COR-L47 (cell line): ENCODE results near the gene ELFN2.

Experiments
- DNase-seq: peaks from one replicate; lab custom pipeline; 2025; lab: John Stamatoyannopoulos, UW

The ELFN2 gene

DNA sequence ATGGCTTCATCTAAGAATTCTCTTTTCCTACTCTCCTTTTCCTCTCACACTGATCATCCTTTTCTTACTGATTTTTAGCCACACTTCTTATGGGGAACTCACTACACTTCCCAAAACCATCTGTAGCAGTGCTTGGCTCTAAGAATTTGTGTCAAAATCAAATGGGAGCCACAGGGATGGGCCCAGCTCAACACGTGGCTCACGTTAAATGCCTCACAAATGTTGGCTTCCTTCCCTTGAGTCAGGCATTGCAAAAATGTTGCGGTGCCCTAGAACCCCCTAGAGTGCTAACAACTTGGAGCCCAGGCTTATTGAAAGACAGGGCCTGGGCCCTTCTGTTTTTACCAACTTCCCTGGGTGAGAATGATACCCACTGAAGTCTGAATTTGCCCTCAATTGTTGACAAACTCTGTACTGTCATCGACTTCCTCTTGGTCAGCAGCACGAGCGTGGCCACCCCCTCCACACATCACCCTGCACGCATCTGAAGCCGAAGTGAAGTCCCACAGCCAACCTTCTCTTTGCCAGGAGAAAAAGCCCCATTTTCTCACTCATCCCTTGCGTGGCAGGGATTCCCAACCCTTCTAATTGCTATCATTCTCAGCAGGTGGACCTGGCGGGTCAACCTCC lies 69.7 kb downstream of the ELFN2 start:
- no peak for DNase-seq

DNA sequence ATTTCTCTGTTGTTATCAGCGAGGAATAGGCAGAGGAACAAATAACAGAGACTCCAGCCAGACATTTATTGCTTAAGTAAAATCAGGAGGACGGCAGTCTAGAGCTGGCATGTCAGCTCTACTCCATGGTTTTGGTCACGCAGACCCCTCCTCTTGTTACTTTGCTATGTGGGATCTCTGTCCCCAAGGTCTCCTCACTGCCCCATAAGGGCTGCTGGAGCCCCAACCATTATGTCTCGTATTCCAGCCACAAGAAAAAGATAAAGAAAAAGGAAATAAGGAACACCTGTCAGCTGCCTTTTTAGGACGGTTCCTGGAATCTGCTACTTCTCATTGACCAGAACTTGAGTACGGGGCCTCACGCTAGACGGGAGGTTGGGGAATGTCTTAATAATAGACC lies 70.4 kb downstream of the ELFN2 start:
- no peak for DNase-seq

- DNase-seq: no peak
These were observed 72.1 kb downstream of the ELFN2 start for GRCh38 chr22:37355174-37355573.

DNA sequence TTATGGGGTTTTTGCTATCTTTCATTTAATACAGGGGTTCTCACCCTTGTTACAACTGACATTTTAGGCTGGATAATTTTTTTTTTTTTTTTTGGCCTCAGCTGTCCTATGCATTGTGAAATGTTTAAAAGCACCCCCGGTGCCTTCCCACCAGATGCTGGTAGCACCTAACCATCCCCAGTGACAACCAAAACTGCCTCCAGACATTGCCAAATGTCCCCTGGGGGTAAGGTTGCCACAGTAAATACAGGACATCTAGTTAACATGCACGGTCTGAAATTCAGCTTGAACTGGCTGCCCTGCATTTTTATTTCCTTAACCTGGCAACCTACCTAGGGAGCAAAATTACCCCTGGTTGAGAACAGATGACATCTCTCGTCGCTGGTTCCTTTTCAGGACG lies 72.6 kb downstream of the ELFN2 start:
- DNase-seq: no peak

DNA sequence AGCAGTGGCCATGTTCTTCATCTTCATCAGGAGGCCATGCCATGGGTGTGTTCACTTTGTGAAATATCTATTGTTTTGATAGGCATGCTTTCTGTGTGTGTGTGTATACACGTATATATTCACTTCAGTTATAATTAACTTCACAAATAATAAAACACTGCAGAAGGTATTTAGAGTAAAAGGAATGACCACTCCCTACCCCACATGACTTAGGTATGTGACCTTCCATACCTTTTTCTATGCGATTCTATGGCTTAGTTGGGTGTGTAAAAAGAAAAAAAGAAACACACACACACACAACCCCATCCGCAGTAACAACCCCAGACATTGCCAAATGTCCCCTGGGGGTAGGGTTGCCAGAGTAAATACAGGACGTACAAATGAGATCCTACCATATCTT lies 73.0 kb downstream of the ELFN2 start:
- DNase-seq: no peak

GRCh38 chr22:37353839-37354238 lies 73.4 kb downstream of the ELFN2 start:
- DNase-seq: no peak

DNA sequence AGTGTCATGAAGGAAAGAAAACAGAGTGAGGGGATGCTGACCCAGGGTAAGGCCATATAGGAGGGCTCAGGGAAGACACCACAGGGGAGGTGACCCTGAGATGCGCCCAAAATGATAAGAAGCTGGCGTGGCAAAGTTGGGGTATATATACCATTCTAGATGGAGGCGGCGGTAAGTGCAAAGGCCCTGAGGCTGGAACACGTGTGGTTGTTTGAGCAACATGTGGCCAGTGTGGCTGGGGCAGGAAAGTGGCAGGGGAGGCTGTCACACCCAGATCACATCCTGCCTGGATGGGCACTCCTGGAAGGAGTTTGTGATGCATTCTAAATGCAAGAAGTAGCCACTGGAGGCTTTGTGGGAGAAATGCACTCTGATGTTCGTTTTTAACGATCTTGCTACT lies 74.8 kb downstream of the ELFN2 start:
- no peak for DNase-seq

- DNase-seq: no peak
These were observed 76.0 kb downstream of the ELFN2 start for GRCh38 chr22:37351232-37351631.

DNA sequence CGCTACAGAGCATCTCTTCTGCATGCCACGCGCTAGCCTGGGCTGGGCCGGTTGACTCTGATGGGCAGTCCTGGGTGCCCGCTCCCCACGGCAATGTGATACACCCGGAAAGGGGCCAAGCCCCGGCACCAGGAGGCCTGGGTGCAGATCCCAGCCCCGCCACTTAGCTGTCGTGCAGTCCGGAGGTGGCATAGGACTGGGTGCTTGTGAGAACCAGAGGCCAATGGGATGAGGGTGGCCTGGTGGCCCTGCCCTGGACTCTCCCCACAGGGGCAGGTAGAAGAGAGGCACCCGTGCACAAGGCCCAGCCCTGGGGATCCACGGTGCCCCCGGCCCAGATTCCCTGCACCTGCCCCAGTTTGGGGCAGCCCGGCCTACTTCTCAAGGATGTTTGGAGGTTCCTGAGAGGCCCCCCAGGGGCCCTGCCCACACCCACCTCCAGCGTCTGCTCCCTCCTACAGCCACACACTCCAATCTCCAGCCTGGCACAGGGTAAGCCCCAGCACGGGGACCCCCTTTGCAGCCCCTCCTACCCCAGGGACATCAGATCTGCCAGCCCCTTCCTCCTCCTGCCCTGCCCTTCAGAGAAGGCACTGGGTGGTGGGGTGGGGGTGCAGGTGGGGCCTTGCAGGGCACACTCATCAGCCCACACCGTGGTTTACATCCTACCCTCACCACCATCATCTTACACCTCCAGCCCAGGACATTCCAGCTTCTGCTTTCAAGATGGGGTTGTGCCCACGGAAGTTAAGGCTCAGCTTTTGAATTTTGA lies 78.0 kb downstream of the ELFN2 start:
- DNase-seq: no peak

DNA sequence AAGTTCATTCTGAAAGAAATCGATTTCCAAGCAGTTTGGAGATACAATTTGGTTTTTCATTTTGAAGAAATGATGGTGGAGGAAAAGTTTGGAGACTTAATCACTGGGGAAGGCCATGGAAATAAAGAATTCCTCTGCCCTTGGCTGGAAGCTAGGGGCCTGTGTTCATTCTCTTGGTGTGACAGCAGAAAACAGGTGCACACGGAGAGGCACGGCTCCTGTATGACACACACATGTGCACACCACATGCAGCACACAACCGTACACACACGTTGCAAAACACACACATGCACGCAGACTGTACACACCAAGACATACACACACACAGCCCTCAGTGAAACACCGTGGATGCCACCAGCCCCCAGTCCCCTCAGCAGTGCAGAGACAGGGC lies 80.8 kb downstream of the ELFN2 start:
- DNase-seq: no peak

GRCh38 chr22:37345863-37346504 lies 81.3 kb downstream of the ELFN2 start:
- peak; percentile 46 for DNase-seq

- no peak for DNase-seq
These were observed 82.4 kb downstream of the ELFN2 start for GRCh38 chr22:37344735-37345449.

GRCh38 chr22:37343863-37344734 lies 83.2 kb downstream of the ELFN2 start:
- DNase-seq: peak; percentile 52

DNA sequence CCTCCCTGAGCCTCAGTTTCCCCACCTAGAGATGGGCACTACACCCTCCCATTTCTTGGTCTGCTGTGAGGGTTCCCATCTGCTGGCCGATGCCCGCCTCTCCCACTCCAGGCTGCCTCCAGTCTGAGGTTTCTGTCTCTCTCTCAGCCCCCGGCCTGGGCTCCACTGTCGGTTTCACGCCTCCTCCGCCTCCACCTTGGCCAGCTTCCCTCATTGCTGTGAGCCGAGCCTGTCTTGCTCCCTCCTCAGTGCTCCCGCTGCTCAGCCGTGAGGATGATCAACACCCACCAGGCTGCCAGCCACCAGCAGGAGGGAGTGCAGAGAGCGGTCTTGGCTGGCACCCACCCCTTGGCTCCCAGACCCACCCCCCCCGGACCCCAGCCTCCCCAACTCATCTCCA lies 83.9 kb downstream of the ELFN2 start:
- DNase-seq: no peak

- no peak for DNase-seq
These were observed 85.2 kb downstream of the ELFN2 start for GRCh38 chr22:37342065-37342464.

- peak; percentile 89 for DNase-seq
These were observed 86.7 kb downstream of the ELFN2 start for GRCh38 chr22:37340331-37341262.

- DNase-seq: no peak
These were observed 88.6 kb downstream of the ELFN2 start for GRCh38 chr22:37338539-37339246.

DNA sequence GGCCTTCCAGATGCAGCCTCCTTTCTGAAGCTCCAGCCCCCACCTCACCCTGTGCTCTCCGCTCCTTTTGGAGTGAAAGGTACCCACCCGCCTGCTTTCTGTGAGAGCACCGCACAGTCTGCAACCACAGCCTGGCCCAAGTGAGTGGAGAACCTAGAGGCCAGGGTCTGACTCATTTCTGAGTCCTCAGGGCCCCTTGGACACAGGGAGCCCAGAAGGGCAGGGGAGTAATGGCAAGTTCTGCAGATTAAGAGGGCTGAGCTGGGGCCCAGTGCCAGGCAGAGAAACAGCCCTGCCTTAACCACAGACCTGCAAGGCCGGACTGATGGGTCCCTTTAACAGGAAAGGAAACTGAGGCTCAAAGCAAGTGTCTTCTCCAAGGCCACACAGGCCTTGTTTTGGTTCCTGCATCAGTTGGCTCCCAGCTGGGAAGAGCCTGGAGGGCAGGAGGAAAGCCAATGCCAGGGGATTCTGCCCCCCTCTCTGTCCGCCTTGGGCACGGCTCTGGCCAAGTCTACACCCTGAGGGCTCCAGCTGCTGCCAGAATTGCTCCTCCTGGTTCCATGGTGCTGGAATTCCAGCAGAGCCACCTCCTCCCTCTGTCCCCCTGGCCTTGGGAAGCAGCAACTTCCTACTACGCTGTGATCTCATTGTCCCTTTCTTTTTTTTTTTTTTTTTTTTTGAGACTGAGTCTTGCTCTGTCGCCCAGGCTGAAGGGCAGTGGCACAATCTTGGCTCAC lies 89.9 kb downstream of the ELFN2 start:
- DNase-seq: no peak

DNA sequence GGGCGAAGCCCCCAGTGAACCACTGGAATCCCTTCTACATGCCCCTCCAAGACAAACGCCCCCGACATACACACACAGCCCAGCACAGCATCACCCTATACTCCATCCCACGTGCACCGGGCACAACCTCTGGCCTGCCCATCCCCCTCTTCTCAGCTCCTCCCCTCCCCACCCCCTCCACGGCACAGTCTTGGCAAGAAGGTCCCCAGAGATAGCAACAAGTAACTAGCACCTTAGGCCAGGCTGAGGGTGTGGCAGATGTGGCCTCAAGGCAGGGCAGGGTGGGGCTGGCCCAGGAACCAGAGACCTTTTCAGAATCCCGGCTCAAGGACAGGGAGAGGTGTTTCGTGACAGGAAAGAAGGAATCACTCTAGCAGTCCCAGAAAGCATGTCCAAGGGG lies 90.7 kb downstream of the ELFN2 start:
- no peak for DNase-seq
